CD4-positive, alpha-beta T cell treated with Interleukin-4 for 4 hours (primary cell): Measurements from ENCODE around the gene TAF4B.
"Not testable (repeated sequence)": the region's sequence is repeated elsewhere in the genome, so short reads cannot be mapped to it uniquely, and the experiment has no call there.

Source experiments
- DNase-seq: peaks from one replicate; pipeline ENCODE4 v3.0.0-alpha.2; 2020

The TAF4B gene

GRCh38 chr18:26226229-26227050, at the start of gene TAF4B:
TSS of gene TAF4B (plus strand) at chr18:26226445. CDS start at chr18:26226934, 489 bp downstream.
- peak; percentile 90 for DNase-seq

GRCh38 chr18:26181343-26181826, 44.9 kb upstream of the TAF4B start:
- DNase-seq: no peak

- DNase-seq: no peak
These were observed 42.7 kb upstream of the TAF4B start for GRCh38 chr18:26183395-26184112.

GRCh38 chr18:26185267-26185666, 41.0 kb upstream of the TAF4B start:
- DNase-seq: no peak

- peak; percentile 55 for DNase-seq
These were observed 35.7 kb upstream of the TAF4B start for GRCh38 chr18:26190506-26190905.

GRCh38 chr18:26192233-26192632, 34.0 kb upstream of the TAF4B start:
- DNase-seq: no peak

- DNase-seq: no peak
These were observed 29.6 kb upstream of the TAF4B start for GRCh38 chr18:26196605-26197004.

- not testable (repeated sequence) for DNase-seq
These were observed 24.2 kb upstream of the TAF4B start for GRCh38 chr18:26202001-26202400.

- DNase-seq: no peak
These were observed 20.9 kb upstream of the TAF4B start for GRCh38 chr18:26205318-26205717.

GRCh38 chr18:26206488-26206887, 19.8 kb upstream of the TAF4B start:
- no peak for DNase-seq

- DNase-seq: no peak
These were observed 18.3 kb upstream of the TAF4B start for GRCh38 chr18:26207937-26208336.

GRCh38 chr18:26208977-26209376, 17.3 kb upstream of the TAF4B start:
- DNase-seq: no peak

- no peak for DNase-seq
These were observed 16.1 kb upstream of the TAF4B start for GRCh38 chr18:26210147-26210546.

- peak; percentile 76 for DNase-seq
These were observed 10.8 kb upstream of the TAF4B start for GRCh38 chr18:26215247-26215970.

- DNase-seq: no peak
These were observed 1.1 kb upstream of the TAF4B start for GRCh38 chr18:26225022-26225693.

GRCh38 chr18:26225915-26226228, 373 bp upstream of the TAF4B start:
- no peak for DNase-seq

GRCh38 chr18:26227051-26227670, 916 bp downstream of the TAF4B start:
- DNase-seq: no peak

- DNase-seq: no peak
These were observed 2.5 kb downstream of the TAF4B start for GRCh38 chr18:26228562-26229260.

- no peak for DNase-seq
These were observed 4.3 kb downstream of the TAF4B start for GRCh38 chr18:26230497-26230896.

- DNase-seq: no peak
These were observed 7.0 kb downstream of the TAF4B start for GRCh38 chr18:26233208-26233607.

- not testable (repeated sequence) for DNase-seq
These were observed 11.1 kb downstream of the TAF4B start for GRCh38 chr18:26237363-26237762.

- not testable (repeated sequence) for DNase-seq
These were observed 12.5 kb downstream of the TAF4B start for GRCh38 chr18:26238718-26239117.
